Muscle layer of colon (tissue), 2 donors: ENCODE data around the gene MTTP.

Experiments
- H3K27ac ChIP-seq: one replicate; pipeline ENCODE4 v1.7.0; 2013; ENCODE audit warnings: low read depth, mild to moderate bottlenecking, low read length, moderate library complexity
- H3K27me3 ChIP-seq, 2 donors: one replicate each; pipeline ENCODE4 v1.7.0; 2013; ENCODE audit warnings: low read length in 2 of 2, mild to moderate bottlenecking in 2 of 2; ENCODE audit not compliant: insufficient read depth in 2 of 2, control insufficient read depth in 1 of 2
- H3K36me3 ChIP-seq: one replicate; pipeline ENCODE4 v1.7.0; 2013; ENCODE audit warnings: mild to moderate bottlenecking, low read length; ENCODE audit not compliant: insufficient read depth
- H3K4me1 ChIP-seq: one replicate; pipeline ENCODE4 v1.7.0; 2013; ENCODE audit warnings: mild to moderate bottlenecking, low read length; ENCODE audit not compliant: insufficient read depth
- H3K4me3 ChIP-seq, 2 donors: one replicate each; pipeline ENCODE4 v1.7.0; 2013; ENCODE audit warnings: low read length in 2 of 2, low read depth in 1 of 2, mild to moderate bottlenecking in 1 of 2, moderate library complexity in 1 of 2
- H3K9ac ChIP-seq: one replicate; pipeline ENCODE4 v1.7.0; 2013; ENCODE audit warnings: low read length
- H3K9me3 ChIP-seq: one replicate; pipeline ENCODE4 v1.7.0; 2013; ENCODE audit warnings: mild to moderate bottlenecking, low read length
- donor health status: abdominal sarcoma.
- donor health status: Adenocarcinoma of cecum.

Gene MTTP

GRCh38 chr4:99655308-99656081 is 80.9 kb downstream of the MTTP start:
- Histone ChIP-seq H3K27ac (no peak overlapping the region), H3K9ac (no peak overlapping the region)

GRCh38 chr4:99657798-99658197 is 83.2 kb downstream of the MTTP start, which contains the start of gene C4orf54:
Gene C4orf54, minus strand, starts transcription at chr4:99657828. Its CDS starts 3,180 bp downstream, at chr4:99654648.
- no peaks in the 10 kb centered on the region for H3K27me3 ChIP-seq
- H3K4me3 ChIP-seq, result no peak within 1 kb of the TSS
- no peaks in the 10 kb centered on the region for H3K36me3 ChIP-seq
- H3K9me3 ChIP-seq, result no peaks in the 10 kb centered on the region
- H3K4me1 ChIP-seq, result peaks cover 15% of the 10 kb centered on the region
- no peak within 1 kb of the TSS for H3K27ac ChIP-seq
- no peak within 1 kb of the TSS for H3K9ac ChIP-seq

More at GRCh38 chr4:99655308-99656081, 80.9 kb downstream of the MTTP start:
- Histone ChIP-seq H3K4me3 (no peak overlapping the region), H3K36me3 (no peaks in the 10 kb centered on the region), H3K4me1 (peaks cover 15% of the 10 kb centered on the region), H3K9me3 (no peaks in the 10 kb centered on the region), H3K27me3 (no peaks in the 10 kb centered on the region)

GRCh38 chr4:99658666-99659065 is 84.0 kb downstream of the MTTP start:
- Histone ChIP-seq H3K36me3 (no peaks in the 10 kb centered on the region), H3K4me3 (no peak overlapping the region), H3K9ac (no peak overlapping the region), H3K27me3 (no peaks in the 10 kb centered on the region), H3K27ac (no peak overlapping the region), H3K9me3 (no peaks in the 10 kb centered on the region), H3K4me1 (peaks cover 15% of the 10 kb centered on the region)

- Histone ChIP-seq H3K4me3 (no peak overlapping the region), H3K27me3 (no peaks in the 10 kb centered on the region), H3K4me1 (no peaks in the 10 kb centered on the region), H3K9me3 (no peaks in the 10 kb centered on the region), H3K9ac (no peak overlapping the region), H3K27ac (no peak overlapping the region), H3K36me3 (no peaks in the 10 kb centered on the region)
These were observed 87.3 kb downstream of the MTTP start for GRCh38 chr4:99661907-99662306.

- no peaks in the 10 kb centered on the region for H3K27me3 ChIP-seq
- H3K4me3 ChIP-seq, result no peak overlapping the region
- no peak overlapping the region for H3K9ac ChIP-seq
- H3K4me1 ChIP-seq, result no peaks in the 10 kb centered on the region
- no peak overlapping the region for H3K27ac ChIP-seq
- H3K36me3 ChIP-seq, result no peaks in the 10 kb centered on the region
- no peaks in the 10 kb centered on the region for H3K9me3 ChIP-seq
These were observed 90.1 kb downstream of the MTTP start for GRCh38 chr4:99664716-99665115.

- H3K9me3 ChIP-seq, result no peaks in the 10 kb centered on the region
- H3K36me3 ChIP-seq, result no peaks in the 10 kb centered on the region
- H3K4me3 ChIP-seq, result no peak overlapping the region
- H3K9ac ChIP-seq, result no peak overlapping the region
- no peak overlapping the region for H3K27ac ChIP-seq
- no peaks in the 10 kb centered on the region for H3K4me1 ChIP-seq
- H3K27me3 ChIP-seq, result no peaks in the 10 kb centered on the region
These were observed 91.4 kb downstream of the MTTP start for GRCh38 chr4:99665983-99666382.

- H3K27ac ChIP-seq, result no peak overlapping the region
These were observed 93.8 kb downstream of the MTTP start for GRCh38 chr4:99668472-99668871.

GRCh38 chr4:99669084-99669483 is 94.5 kb downstream of the MTTP start:
- Histone ChIP-seq H3K4me1 (no peaks in the 10 kb centered on the region), H3K27me3 (no peaks in the 10 kb centered on the region), H3K4me3 (no peak overlapping the region), H3K27ac (no peak overlapping the region), H3K9ac (no peak overlapping the region), H3K9me3 (no peaks in the 10 kb centered on the region), H3K36me3 (no peaks in the 10 kb centered on the region)

More at GRCh38 chr4:99668472-99668871, 93.8 kb downstream of the MTTP start:
- Histone ChIP-seq H3K9me3 (no peaks in the 10 kb centered on the region), H3K4me1 (no peaks in the 10 kb centered on the region), H3K4me3 (no peak overlapping the region), H3K27me3 (no peaks in the 10 kb centered on the region), H3K9ac (no peak overlapping the region), H3K36me3 (no peaks in the 10 kb centered on the region)

GRCh38 chr4:99670409-99671073 is 95.9 kb downstream of the MTTP start:
- H3K27me3 ChIP-seq, result no peaks in the 10 kb centered on the region
- no peaks in the 10 kb centered on the region for H3K4me1 ChIP-seq
- no peak overlapping the region for H3K9ac ChIP-seq
- no peaks in the 10 kb centered on the region for H3K9me3 ChIP-seq
- no peak overlapping the region for H3K27ac ChIP-seq
- H3K36me3 ChIP-seq, result no peaks in the 10 kb centered on the region
- H3K4me3 ChIP-seq, result no peak overlapping the region
